CD4-positive, alpha-beta memory T cell (primary cell): ENCODE results near the gene SEMA3G. TPM values are rescaled to one million over a fixed set of nuclear protein-coding genes. Genes with fewer than 3 reads are reported as not detected.
A peak's percentile ranks its signal among the peaks of the same experiment; 100 is the strongest.

Experiments used
- CTCF ChIA-PET: fragments of 350-600 bp; sonication (Branson Sonifier 250); formaldehyde crosslinking; loops from one replicate; lab custom pipeline; 2021; ENCODE audit warnings: inconsistent platforms; ENCODE audit not compliant: partially characterized antibody; lab: Charles Lee
- POLR2A ChIA-PET: fragments of 350-600 bp; sonication (Branson Sonifier 250); formaldehyde crosslinking; loops from one replicate; lab custom pipeline; 2021; ENCODE audit not compliant: partially characterized antibody; lab: Charles Lee
- DNase-seq, 5 donors: peaks; one replicate each; pipeline versions ENCODE4 v3.0.0 to v3.0.0-alpha.2; 2020 to 2022; ENCODE audit warnings: mixed read lengths in 1 of 5
- H3K27ac ChIP-seq: one replicate; pipeline ENCODE4 v1.7.0; 2013; ENCODE audit warnings: low read depth, low read length
- H3K27me3 ChIP-seq: 2 replicates; pipeline ENCODE4 v1.7.0; 2013; ENCODE audit warnings: mild to moderate bottlenecking, low read length, moderate library complexity; ENCODE audit not compliant: insufficient read depth
- H3K36me3 ChIP-seq: 2 replicates; pipeline ENCODE4 v1.7.0; 2013; ENCODE audit warnings: mild to moderate bottlenecking, low read length, moderate library complexity; ENCODE audit not compliant: insufficient read depth
- H3K4me1 ChIP-seq: 2 replicates; pipeline ENCODE4 v1.7.0; 2013; ENCODE audit warnings: mild to moderate bottlenecking, low read length, moderate library complexity; ENCODE audit not compliant: insufficient read depth
- H3K4me3 ChIP-seq, 2 donors: one replicate each; pipeline ENCODE4 v1.7.0; 2013; ENCODE audit warnings: low read length in 2 of 2, mild to moderate bottlenecking in 1 of 2
- H3K9me3 ChIP-seq, 2 donors: one replicate each; pipeline ENCODE4 v1.7.0; 2013; ENCODE audit warnings: low read length in 2 of 2, control low read depth in 1 of 2; ENCODE audit not compliant: control insufficient read depth in 1 of 2
- H3K27ac Mint-ChIP-seq, 7 donors: one replicate each; pipeline ENCODE4 v1.8.0; 2020 to 2021; ENCODE audit warnings: mixed read lengths in 7 of 7, mild to moderate bottlenecking in 6 of 7, inconsistent platforms in 3 of 7, moderate library complexity in 3 of 7
- H3K27me3 Mint-ChIP-seq, 2 donors: one replicate each; pipeline ENCODE4 v1.8.0; 2020 to 2021; ENCODE audit warnings: mixed read lengths in 2 of 2
- H3K36me3 Mint-ChIP-seq, 2 donors: one replicate each; pipeline ENCODE4 v1.8.0; 2020 to 2021; ENCODE audit warnings: mixed read lengths in 2 of 2, inconsistent platforms in 1 of 2, mild to moderate bottlenecking in 1 of 2
- H3K4me1 Mint-ChIP-seq, 4 donors: one replicate each; pipeline ENCODE4 v1.8.0; 2020 to 2021; ENCODE audit warnings: mixed read lengths in 4 of 4, mild to moderate bottlenecking in 1 of 4
- H3K4me3 Mint-ChIP-seq, 8 donors: one replicate each; pipeline ENCODE4 v1.8.0; 2020 to 2021; ENCODE audit warnings: mixed read lengths in 8 of 8, mild to moderate bottlenecking in 7 of 8, moderate library complexity in 6 of 8, inconsistent platforms in 3 of 8
- H3K9me3 Mint-ChIP-seq, 8 donors: one replicate each; pipeline ENCODE4 v1.8.0; 2020 to 2021; ENCODE audit warnings: mixed read lengths in 8 of 8, mild to moderate bottlenecking in 5 of 8, inconsistent platforms in 3 of 8, moderate library complexity in 1 of 8
- intact Hi-C: fragments of 100-400 bp; cut with micrococcal nuclease; formaldehyde crosslinking; loops from one replicate; pipeline ENCODE4 v1.15.1; 2023
- polyA plus RNA-seq, 2 donors: library from polyadenylated mRNA; unstranded; fragments of 300-500 nt; fragmentation: Illumina TruSeq; gene quantifications; one replicate each; pipeline ENCODE4 v1.2.3, GENCODE V29; 2021
- total RNA-seq, 2 experiments: library from RNA; stranded (reverse); gene quantifications; one replicate each; pipeline ENCODE4 v1.2.3, GENCODE V29; 2021

Gene SEMA3G
- total and polyA plus RNA-seq, 4 experiments from 2014 or later = 0.17 to 0.29 (median 0.22) TPM; not detected in 1

DNA sequence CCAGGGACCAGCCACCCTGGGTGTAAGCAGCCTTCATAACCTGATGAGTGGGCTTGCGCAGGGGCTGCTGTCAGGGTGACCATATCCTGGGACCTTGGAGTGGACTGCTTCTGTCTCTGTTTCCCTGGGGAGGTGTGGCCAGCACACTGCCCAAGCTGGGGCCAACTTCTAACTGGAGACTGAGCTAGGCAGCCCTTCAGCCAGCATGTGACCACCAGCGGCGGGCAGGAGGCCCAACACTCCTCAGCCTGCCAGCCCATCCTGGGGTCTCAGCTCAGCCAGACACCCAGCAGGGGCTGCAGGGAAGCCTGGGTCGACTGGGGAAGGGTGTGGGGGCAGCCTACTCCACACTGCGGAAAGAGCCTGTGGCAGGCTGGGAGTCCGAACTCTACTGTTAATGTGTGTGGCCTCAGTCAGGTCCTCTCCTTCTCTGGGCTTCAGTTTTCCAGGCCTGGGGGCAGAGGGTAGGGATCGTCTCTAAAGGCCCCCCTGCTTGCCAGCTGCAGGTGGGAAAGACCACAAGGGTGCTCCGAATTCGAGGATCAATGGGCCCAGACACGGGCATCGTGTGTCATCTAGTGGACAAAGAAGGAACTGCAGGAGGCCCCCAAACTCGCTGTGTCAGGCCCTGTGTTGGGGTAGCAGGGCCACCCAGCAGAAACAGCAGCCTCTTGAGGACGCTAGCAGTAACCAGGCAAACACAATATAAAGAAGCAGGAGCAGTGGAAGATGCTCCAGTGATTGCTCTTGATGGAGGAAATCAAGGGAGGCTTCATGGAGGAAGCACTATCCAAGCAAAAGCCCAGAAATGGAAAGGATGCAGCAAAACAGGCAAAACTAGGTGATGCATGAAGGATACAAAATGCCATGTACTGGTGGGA is 2.0 kb upstream of the SEMA3G start:
- no peaks in the 10 kb centered on the region for H3K27me3 Mint-ChIP-seq
- Histone ChIP-seq H3K36me3 (no peaks in the 10 kb centered on the region), H3K27ac (no peak overlapping the region), H3K27me3 (no peaks in the 10 kb centered on the region), H3K9me3 (no peaks in the 10 kb centered on the region), H3K4me3 (no peak overlapping the region), H3K4me1 (peaks cover 14% of the 10 kb centered on the region)
- POLR2A ChIA-PET = interaction anchor here (0.7 to 2.3 kb wide), 4 partner anchors 9 to 208 kb away, joined by 3 to 13 read pairs (median 4); partner anchors contain the start of genes GLYCTK, NISCH, TNNC1 and TWF2
- H3K36me3 Mint-ChIP-seq = no peaks in the 10 kb centered on the region
- CTCF ChIA-PET = interaction anchor here (0.6 to 7.1 kb wide), 22 partner anchors 7 to 445 kb away, joined by 3 to 107 read pairs (median 4); partner anchors contain the start of genes POC1A, TLR9 and TNNC1
- intact Hi-C loops = loop anchor here (1.0 to 5.0 kb wide), 6 partner anchors 19 to 446 kb away; no protein-coding TSS in a partner anchor
- DNase-seq = peak; percentile 64 to 73 (median 68)
- H3K27ac Mint-ChIP-seq = peak overlapping the region in 4 of 7 donors; percentile 73 to 85 (median 78)
- no peaks in the 10 kb centered on the region for H3K9me3 Mint-ChIP-seq
- H3K4me1 Mint-ChIP-seq = peaks cover 6 to 22% (median 12%) of the 10 kb centered on the region in 4 donors
- peak overlapping the region in 3 of 8 donors; percentile 12 to 85 (median 43) for H3K4me3 Mint-ChIP-seq

DNA sequence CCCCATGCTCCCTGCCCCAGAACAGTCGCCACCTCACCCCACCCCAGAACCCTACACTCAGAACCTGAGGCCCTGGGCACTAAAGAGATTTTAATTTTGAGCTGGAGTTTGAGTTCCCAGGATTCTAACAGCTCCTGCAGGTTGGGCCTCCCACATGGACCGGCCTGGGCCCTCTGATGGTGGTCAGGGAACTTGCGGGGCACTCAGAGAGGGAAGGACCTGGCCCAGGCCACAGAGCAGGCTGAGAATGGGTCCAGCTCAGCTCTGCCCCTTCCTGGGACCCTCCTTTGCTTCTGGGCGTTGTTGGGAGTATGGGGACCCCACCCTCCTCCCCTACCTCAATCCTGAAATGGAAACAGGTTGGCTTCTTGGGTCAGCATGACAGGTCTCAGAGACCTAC is 1.1 kb upstream of the SEMA3G start:
- H3K27me3 Mint-ChIP-seq = no peaks in the 10 kb centered on the region
- ChIA-PET CTCF (interaction anchor here (0.6 to 7.1 kb wide), 16 partner anchors 8 to 445 kb away, joined by 3 to 107 read pairs (median 4); partner anchors contain the start of genes NISCH, TLR9 and TNNC1), POLR2A (interaction anchor here (0.9 to 2.3 kb wide), 3 partner anchors 9 to 158 kb away, joined by 3 to 13 read pairs (median 5); partner anchors contain the start of genes GLYCTK, NISCH and TNNC1)
- intact Hi-C loops = loop anchor here (2.0 to 5.0 kb wide), 2 partner anchors 215 to 224 kb away; no protein-coding TSS in a partner anchor
- H3K4me3 Mint-ChIP-seq = no peak overlapping the region
- no peak overlapping the region for H3K27ac Mint-ChIP-seq
- Histone ChIP-seq H3K27me3 (no peaks in the 10 kb centered on the region), H3K4me1 (peaks cover 14% of the 10 kb centered on the region), H3K9me3 (no peaks in the 10 kb centered on the region), H3K4me3 (no peak overlapping the region), H3K27ac (no peak overlapping the region), H3K36me3 (no peaks in the 10 kb centered on the region)
- H3K4me1 Mint-ChIP-seq = peaks cover 6 to 16% (median 12%) of the 10 kb centered on the region in 4 donors
- no peaks in the 10 kb centered on the region for H3K36me3 Mint-ChIP-seq
- H3K9me3 Mint-ChIP-seq = no peaks in the 10 kb centered on the region
- DNase-seq = no peak

DNA sequence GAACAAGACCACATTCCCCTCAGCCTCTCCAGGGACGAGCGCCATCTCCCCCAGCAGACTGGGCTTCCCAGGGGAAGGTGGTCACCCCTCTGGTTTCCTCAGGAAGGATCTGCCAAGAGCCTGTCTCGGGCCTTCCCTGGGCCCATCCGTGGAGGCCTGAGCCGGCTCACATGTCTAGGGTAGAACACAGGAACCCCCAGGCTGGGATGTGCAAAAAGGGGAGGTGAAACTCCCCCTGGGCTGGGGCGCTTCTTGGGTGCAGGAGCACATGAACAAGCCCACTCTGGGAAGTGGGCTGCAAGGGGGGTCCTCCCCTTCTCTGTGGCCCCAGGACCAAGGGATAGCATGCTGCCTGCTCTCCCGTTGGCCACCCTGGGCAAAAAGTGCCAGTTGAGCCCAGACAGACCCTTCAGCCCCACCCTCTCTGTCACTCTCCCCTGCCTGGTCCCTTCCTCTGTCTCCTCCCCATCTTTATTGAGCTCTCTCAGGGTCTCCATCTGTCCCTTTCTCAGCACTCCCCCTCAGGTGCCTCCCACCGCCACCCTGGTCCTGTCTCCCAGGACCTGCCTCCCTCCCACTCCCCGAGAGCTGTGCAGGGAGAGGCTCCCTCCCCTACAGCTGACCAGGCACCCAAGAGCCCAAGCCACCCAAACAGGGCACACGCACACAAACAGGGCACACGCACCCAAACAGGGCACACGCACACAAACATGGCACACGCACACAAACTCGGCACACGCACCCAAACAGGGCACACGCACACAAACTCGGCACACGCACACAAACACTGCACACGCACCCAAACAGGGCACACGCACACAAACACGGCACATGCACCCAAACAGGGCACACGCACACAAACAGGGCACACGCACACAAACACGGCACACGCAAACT is 864 bp downstream of the SEMA3G start:
- H3K9me3 ChIP-seq = no peaks in the 10 kb centered on the region
- Mint-ChIP-seq H3K9me3 (no peaks in the 10 kb centered on the region), H3K36me3 (no peaks in the 10 kb centered on the region), H3K27ac (no peak overlapping the region), H3K27me3 (no peaks in the 10 kb centered on the region), H3K4me3 (peak overlapping the region in 3 of 8 donors; percentile 8 to 29 (median 12)), H3K4me1 (peaks cover 6 to 16% (median 12%) of the 10 kb centered on the region in 4 donors)
- peak overlapping the region in 1 of 2 donors; percentile 9 for H3K4me3 ChIP-seq
- ChIA-PET POLR2A (no interaction called here), CTCF (interaction anchor here (1.6 to 7.1 kb wide), 4 partner anchors 11 to 31 kb away, joined by 3 to 107 read pairs (median 66); no protein-coding TSS in a partner anchor)
- intact Hi-C loops = no loop called here
- DNase-seq = no peak
- peaks cover 14% of the 10 kb centered on the region for H3K4me1 ChIP-seq
- H3K36me3 ChIP-seq = no peaks in the 10 kb centered on the region
- no peaks in the 10 kb centered on the region for H3K27me3 ChIP-seq
- no peak overlapping the region for H3K27ac ChIP-seq

DNA sequence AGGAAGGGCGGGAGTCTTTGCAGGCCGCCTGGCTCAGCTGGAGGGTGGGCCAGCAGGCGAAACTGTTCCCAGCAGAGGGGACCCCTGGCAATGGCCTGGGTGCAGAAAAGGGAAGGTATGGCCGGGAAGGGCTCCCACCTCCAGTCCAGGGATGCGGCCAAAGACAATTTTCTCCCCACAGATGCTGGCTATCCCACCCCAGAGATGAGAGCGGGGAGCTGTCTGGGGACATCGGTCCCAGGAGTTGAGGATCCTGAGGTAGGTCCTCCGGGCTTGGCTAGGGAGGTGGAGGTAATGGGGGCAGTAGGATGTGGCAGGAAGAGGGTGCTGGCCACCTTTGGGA is 1.7 kb downstream of the SEMA3G start:
- H3K27me3 ChIP-seq = no peaks in the 10 kb centered on the region
- H3K4me3 ChIP-seq = no peak overlapping the region
- intact Hi-C loops = no loop called here
- ChIA-PET CTCF (interaction anchor here (1.6 to 7.1 kb wide), 2 partner anchors 10 to 16 kb away, joined by 3 to 51 read pairs; no protein-coding TSS in a partner anchor), POLR2A (no interaction called here)
- peaks cover 14% of the 10 kb centered on the region for H3K4me1 ChIP-seq
- Mint-ChIP-seq H3K36me3 (no peaks in the 10 kb centered on the region), H3K4me1 (peaks cover 6 to 16% (median 12%) of the 10 kb centered on the region in 4 donors), H3K4me3 (no peak overlapping the region), H3K9me3 (no peaks in the 10 kb centered on the region), H3K27me3 (no peaks in the 10 kb centered on the region), H3K27ac (no peak overlapping the region)
- no peaks in the 10 kb centered on the region for H3K9me3 ChIP-seq
- no peak for DNase-seq
- no peaks in the 10 kb centered on the region for H3K36me3 ChIP-seq
- H3K27ac ChIP-seq = no peak overlapping the region

DNA sequence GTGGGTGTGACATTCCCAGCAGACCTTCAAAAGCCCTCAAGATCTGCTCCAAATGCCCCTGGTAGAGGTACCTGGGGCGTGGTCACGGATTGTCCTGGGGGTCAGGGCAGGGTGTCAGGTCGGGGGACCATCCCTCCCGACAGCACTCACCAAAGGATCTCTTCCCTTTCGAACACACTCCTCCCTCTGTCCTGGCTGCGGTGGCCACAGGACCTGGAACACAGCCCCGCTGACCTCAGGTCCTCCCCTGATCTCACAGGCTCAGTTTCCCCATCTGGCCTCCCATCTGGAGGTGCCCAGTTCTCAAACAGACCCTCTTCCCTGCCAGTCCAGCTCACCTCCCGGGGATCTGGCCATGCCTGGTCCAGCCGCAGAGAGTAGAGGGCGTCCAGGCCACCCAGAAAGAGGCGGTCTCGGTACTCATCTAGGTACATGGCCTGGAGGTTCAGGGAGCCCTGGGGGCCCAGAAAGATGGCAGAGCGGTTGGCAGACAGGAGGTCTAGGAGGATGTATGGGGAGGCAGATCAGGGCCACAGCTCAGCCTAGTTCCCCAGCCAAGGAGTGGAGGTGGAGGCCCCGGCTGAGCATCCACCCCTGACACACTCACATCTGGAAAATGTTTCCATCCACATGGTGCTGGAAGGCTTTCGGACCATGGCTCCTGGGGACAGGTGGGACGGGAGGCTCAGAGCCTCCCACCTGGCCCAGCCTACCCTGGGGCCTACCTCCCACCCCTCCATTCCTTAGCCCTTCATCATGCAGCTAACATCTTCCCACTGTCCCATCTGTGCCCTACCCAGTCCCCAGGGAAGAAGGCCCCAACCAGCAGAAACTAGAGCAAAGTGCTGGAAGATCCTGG is 2.3 kb downstream of the SEMA3G start:
- ChIA-PET CTCF (interaction anchor here (0.7 to 1.6 kb wide), 2 partner anchors 12 to 15 kb away, joined by 3 read pairs; no protein-coding TSS in a partner anchor), POLR2A (interaction anchor here (0.6 kb wide), 1 partner anchor 29 kb away, joined by 4 read pairs; no protein-coding TSS in a partner anchor)
- Histone ChIP-seq H3K4me1 (peaks cover 14% of the 10 kb centered on the region), H3K27me3 (no peaks in the 10 kb centered on the region), H3K4me3 (no peak overlapping the region), H3K9me3 (no peaks in the 10 kb centered on the region), H3K36me3 (no peaks in the 10 kb centered on the region), H3K27ac (no peak overlapping the region)
- H3K36me3 Mint-ChIP-seq = no peaks in the 10 kb centered on the region
- DNase-seq = no peak
- no peak overlapping the region for H3K27ac Mint-ChIP-seq
- no peaks in the 10 kb centered on the region for H3K9me3 Mint-ChIP-seq
- no peak overlapping the region for H3K4me3 Mint-ChIP-seq
- peaks cover 6 to 16% (median 12%) of the 10 kb centered on the region in 4 donors for H3K4me1 Mint-ChIP-seq
- H3K27me3 Mint-ChIP-seq = no peaks in the 10 kb centered on the region
- intact Hi-C loops = no loop called here

DNA sequence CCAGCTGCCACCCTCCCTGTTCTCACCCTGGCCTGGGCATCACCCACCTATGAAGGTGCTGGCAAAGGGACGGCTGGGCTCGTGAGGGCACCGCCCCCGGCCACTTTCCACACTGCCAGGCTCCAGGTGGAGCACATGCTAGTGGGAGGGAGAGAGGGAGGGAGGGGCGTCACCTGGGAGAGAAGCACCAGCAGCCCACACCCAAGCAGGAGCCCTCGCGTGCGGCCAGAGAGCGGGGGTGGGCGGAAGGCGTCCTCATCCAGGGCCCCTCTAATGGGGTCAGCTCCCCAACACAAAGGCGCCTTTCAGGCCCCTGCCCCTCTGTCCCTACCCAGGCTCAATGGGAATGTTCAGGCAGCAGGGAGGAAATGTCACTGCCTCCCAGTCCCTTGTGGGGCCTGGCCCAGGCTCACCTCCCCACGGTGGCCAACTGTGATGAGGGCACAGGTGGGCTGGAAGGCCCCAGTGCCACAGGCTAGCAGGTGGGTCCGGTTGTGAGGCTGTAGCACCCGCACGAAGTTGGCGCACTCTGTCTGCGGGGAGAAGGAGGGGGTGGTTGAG is 3.1 kb downstream of the SEMA3G start:
- no peaks in the 10 kb centered on the region for H3K27me3 ChIP-seq
- Mint-ChIP-seq H3K4me1 (peaks cover 2 to 12% (median 7%) of the 10 kb centered on the region in 4 donors), H3K27me3 (no peaks in the 10 kb centered on the region), H3K9me3 (no peaks in the 10 kb centered on the region), H3K36me3 (no peaks in the 10 kb centered on the region), H3K27ac (no peak overlapping the region), H3K4me3 (no peak overlapping the region)
- intact Hi-C loops = no loop called here
- H3K36me3 ChIP-seq = no peaks in the 10 kb centered on the region
- no peaks in the 10 kb centered on the region for H3K9me3 ChIP-seq
- H3K27ac ChIP-seq = no peak overlapping the region
- ChIA-PET POLR2A (interaction anchor here (0.6 kb wide), 1 partner anchor 28 kb away, joined by 4 read pairs; no protein-coding TSS in a partner anchor), CTCF (interaction anchor here (0.7 kb wide), 1 partner anchor 13 kb away, joined by 3 read pairs; no protein-coding TSS in a partner anchor)
- peaks cover 9% of the 10 kb centered on the region for H3K4me1 ChIP-seq
- H3K4me3 ChIP-seq = no peak overlapping the region
- no peak for DNase-seq
